B cell (primary cell): ENCODE data around the gene PLEKHJ1. TPM values are rescaled to one million over a fixed set of nuclear protein-coding genes. Genes with fewer than 3 reads are reported as not detected.

Source experiments
- ATAC-seq: fragments of 200-7000 bp; cut with Tn5 transposase; one replicate; pipeline ENCODE4 v1.10.0; 2021; ENCODE audit warnings: low read depth, mild to moderate bottlenecking, moderate number of reproducible peaks, moderate library complexity
- CTCF ChIA-PET: fragments of 350-600 bp; sonication (Branson Sonifier 250); formaldehyde crosslinking; loops from one replicate; lab custom pipeline; 2021; ENCODE audit warnings: antibody characterized with exemption, inconsistent platforms; lab: Charles Lee
- POLR2A ChIA-PET: fragments of 350-600 bp; sonication (Branson Sonifier 250); formaldehyde crosslinking; loops from one replicate; lab custom pipeline; 2021; ENCODE audit warnings: antibody characterized with exemption; lab: Charles Lee
- DNase-seq: peaks from one replicate; pipeline ENCODE4 v3.0.0; 2013
- H2AFZ ChIP-seq: 2 replicates; pipeline ENCODE4 v1.6.1; 2012; ENCODE audit warnings: mild to moderate bottlenecking, low read depth, low read length; ENCODE audit not compliant: insufficient read depth, poor library complexity, severe bottlenecking
- H3K27ac ChIP-seq, 2 donors: 1 replicate in 1 of 2; 2 replicates in 1 of 2; pipeline ENCODE4 v1.5.1; 2012 to 2013; ENCODE audit warnings: low read length in 2 of 2, mild to moderate bottlenecking in 2 of 2, moderate library complexity in 1 of 2
- H3K27me3 ChIP-seq, 4 experiments: fragments of 200-600 bp in 1 of 4; sonication (generic) in 1 of 4; replicated peaks in 1 of 4; 1 replicate in 2 of 4; 2 replicates in 2 of 4; pipeline versions ENCODE4 v1.6.1 to v1.7.0; 2013 to 2016; ENCODE audit warnings: low read length in 3 of 4, mild to moderate bottlenecking in 2 of 4, mixed read lengths in 1 of 4, moderate library complexity in 1 of 4; ENCODE audit not compliant: insufficient read depth in 4 of 4, control insufficient read depth in 3 of 4; ENCODE audit errors: control extremely low read depth in 1 of 4
- H3K36me3 ChIP-seq, 2 experiments: replicated peaks in 1 of 2; 1 replicate in 1 of 2; 2 replicates in 1 of 2; pipeline versions ENCODE4 v1.6.1 to v1.7.1; 2013; ENCODE audit warnings: low read length in 1 of 2; ENCODE audit not compliant: insufficient read depth in 2 of 2, control insufficient read depth in 1 of 2; ENCODE audit errors: control extremely low read depth in 1 of 2, extremely low read depth in 1 of 2
- H3K4me1 ChIP-seq, 2 donors: fragments of 200-600 bp in 1 of 2; sonication (generic) in 1 of 2; 1 replicate in 1 of 2; 2 replicates in 1 of 2; pipeline versions ENCODE4 v1.5.1 to v1.6.1; 2013 to 2017; ENCODE audit warnings: low read length in 2 of 2; ENCODE audit not compliant: control insufficient read depth in 2 of 2, insufficient read depth in 2 of 2
- H3K4me2 ChIP-seq: replicated peaks from 2 replicates; pipeline ENCODE3; 2012; ENCODE audit warnings: mild to moderate bottlenecking, low read depth, low read length; ENCODE audit not compliant: poor library complexity, severe bottlenecking
- H3K4me3 ChIP-seq, 5 experiments: fragments of 200-600 bp in 1 of 5; sonication (generic) in 1 of 5; 1 replicate in 3 of 5; 2 replicates in 2 of 5; pipeline versions ENCODE4 v1.5.1 to v1.7.0; 2011 to 2016; ENCODE audit warnings: low read length in 4 of 5, mild to moderate bottlenecking in 4 of 5, low read depth in 2 of 5, control low read depth in 1 of 5, moderate library complexity in 1 of 5; ENCODE audit not compliant: insufficient read depth in 1 of 5; ENCODE audit errors: control extremely low read depth in 1 of 5, extremely low read depth in 1 of 5
- H3K79me2 ChIP-seq: fragments of 200-600 bp; sonication (generic); one replicate; pipeline ENCODE4 v1.6.0; 2016; ENCODE audit warnings: low read length; ENCODE audit not compliant: control insufficient read depth, insufficient read depth
- H3K9ac ChIP-seq: fragments of 200-600 bp; sonication (generic); 2 replicates; pipeline ENCODE4 v1.6.1; 2017; ENCODE audit warnings: mild to moderate bottlenecking, low read length, moderate library complexity
- H3K9me3 ChIP-seq, 3 donors: one replicate each; pipeline versions ENCODE4 v1.6.1 to v1.7.1; 2013; ENCODE audit warnings: low read length in 2 of 3; ENCODE audit not compliant: control insufficient read depth in 2 of 3, insufficient read depth in 1 of 3; ENCODE audit errors: control extremely low read depth in 1 of 3
- H4K20me1 ChIP-seq: 2 replicates; pipeline ENCODE4 v1.6.0; 2012; ENCODE audit warnings: mild to moderate bottlenecking, low read length; ENCODE audit not compliant: insufficient read depth, control insufficient read depth, poor library complexity, severe bottlenecking
- H3K27ac Mint-ChIP-seq: one replicate; pipeline ENCODE4 v1.8.0; 2021; ENCODE audit warnings: mixed read lengths
- H3K27me3 Mint-ChIP-seq: one replicate; pipeline ENCODE4 v1.8.0; 2021; ENCODE audit warnings: mixed read lengths
- H3K4me1 Mint-ChIP-seq: one replicate; pipeline ENCODE4 v1.8.0; 2021; ENCODE audit warnings: mixed read lengths
- H3K4me3 Mint-ChIP-seq: one replicate; pipeline ENCODE4 v1.8.0; 2021; ENCODE audit warnings: mixed read lengths
- H3K9me3 Mint-ChIP-seq: one replicate; pipeline ENCODE4 v1.8.0; 2022; ENCODE audit warnings: mixed read lengths; ENCODE audit not compliant: insufficient read depth
- EZH2 ChIP-seq: IDR thresholded peaks from 2 replicates; pipeline ENCODE4 v1.6.1; 2012; ENCODE audit warnings: borderline replicate concordance, low read depth, mild to moderate bottlenecking, moderate library complexity, low read length; ENCODE audit not compliant: insufficient read depth, poor library complexity, severe bottlenecking
- WGBS: methylation state at CpG from one replicate; pipeline ENCODE4 v1.1.5; 2013; ENCODE audit warnings: missing lambda C conversion rate; ENCODE audit not compliant: insufficient coverage; 5-methylcytosine and 5-hydroxymethylcytosine counted together
- intact Hi-C: fragments of 100-400 bp; cut with micrococcal nuclease; formaldehyde crosslinking; loops from one replicate; pipeline ENCODE4 v1.10.0; 2022
- polyA plus RNA-seq: library from polyadenylated mRNA; depleted of rRNA; stranded (reverse); fragments of >200 nt; gene quantifications from 2 replicates; pipeline ENCODE4 v1.2.3, GENCODE V29; 2012
- total RNA-seq, 2 donors: library from RNA; stranded (reverse); fragments of 120-200 nt in 1 of 2; gene quantifications; 1 replicate in 1 of 2; 2 replicates in 1 of 2; pipeline versions ENCODE4 v1.2.3 to v1.2.4, GENCODE V29; 2013 to 2022
- TF ChIP-seq, protein P1 (sequence below): fragments of 200-600 bp; IDR thresholded peaks from one replicate; pipeline ENCODE4 v1.8.0; 2022; ENCODE audit warnings: antibody characterized with exemption, mild to moderate bottlenecking

Gene PLEKHJ1
- total and polyA plus RNA-seq, 2 donors (not counting 1 experiment from before 2014, with no cell fraction given): 86.7 to 117 TPM

DNA sequence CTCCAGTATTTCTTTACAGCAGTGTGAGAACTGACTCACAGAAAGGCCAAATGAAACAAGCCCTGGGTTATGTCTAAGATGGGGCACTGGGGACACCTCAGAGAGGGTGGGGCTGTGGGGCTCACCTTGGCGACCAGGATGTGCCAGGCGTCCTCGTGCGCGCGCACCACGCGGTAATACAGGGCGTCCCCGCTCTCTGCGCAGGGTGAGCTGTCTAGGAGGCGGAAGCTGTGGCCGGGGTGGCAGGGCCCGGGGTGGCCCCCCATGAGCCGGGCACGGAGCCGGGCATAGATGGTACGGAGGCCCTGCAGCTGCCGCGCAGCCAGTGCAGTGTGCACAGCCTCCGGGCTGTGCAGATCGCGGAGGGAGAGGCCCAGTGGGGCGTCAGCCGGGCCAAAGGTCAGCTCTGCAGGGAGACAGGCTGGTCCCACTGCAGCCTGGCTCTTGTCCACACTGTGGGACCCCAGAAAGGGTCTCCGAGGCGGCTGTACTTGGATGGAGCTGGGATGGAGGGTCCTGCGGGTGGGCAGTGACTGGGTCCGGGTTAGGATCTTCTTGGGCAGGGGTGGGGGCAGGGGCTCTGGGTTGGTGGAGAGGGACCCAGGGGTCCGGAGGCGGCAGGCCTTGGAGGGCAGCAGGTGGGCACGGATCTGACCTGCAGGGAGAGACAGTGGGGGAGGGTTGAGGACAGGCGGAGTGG, 42.5 kb upstream of the PLEKHJ1 start:
- ChIA-PET POLR2A (interaction anchor here (0.5 to 8.9 kb wide), 6 partner anchors 10 to 357 kb away, joined by 3 to 65 read pairs (median 6); no protein-coding TSS in a partner anchor), CTCF (interaction anchor here (0.6 to 5.0 kb wide), 4 partner anchors 10 to 247 kb away, joined by 3 to 30 read pairs (median 6); no protein-coding TSS in a partner anchor)
- Histone ChIP-seq H3K36me3 (peaks cover 0 to 11% of the 10 kb centered on the region in 2 experiments), H3K27ac (no peak overlapping the region), H3K4me1 (peaks cover 31 to 53% of the 10 kb centered on the region in 2 donors), H3K9ac (no peak overlapping the region), H2AFZ (no peak overlapping the region), H3K27me3 (no peaks in the 10 kb centered on the region), H3K9me3 (no peaks in the 10 kb centered on the region), H3K4me3 (no peak overlapping the region), H3K79me2 (peaks cover 60% of the 10 kb centered on the region), H3K4me2 (no peak overlapping the region), H4K20me1 (peaks cover 32% of the 10 kb centered on the region)
- no peak for DNase-seq
- Mint-ChIP-seq H3K27me3 (no peaks in the 10 kb centered on the region), H3K27ac (no peak overlapping the region), H3K4me3 (no peak overlapping the region), H3K4me1 (peaks cover 43% of the 10 kb centered on the region), H3K9me3 (no peaks in the 10 kb centered on the region)
- no peak for ATAC-seq
- intact Hi-C loops: loop anchor here (5.0 to 10.0 kb wide), 2 partner anchors 39 to 196 kb away; partner anchors contain the start of gene GADD45B
- WGBS: 92% methylated on average over 31 of the region's 33 CpGs
- TF ChIP-seq, protein P1, sequence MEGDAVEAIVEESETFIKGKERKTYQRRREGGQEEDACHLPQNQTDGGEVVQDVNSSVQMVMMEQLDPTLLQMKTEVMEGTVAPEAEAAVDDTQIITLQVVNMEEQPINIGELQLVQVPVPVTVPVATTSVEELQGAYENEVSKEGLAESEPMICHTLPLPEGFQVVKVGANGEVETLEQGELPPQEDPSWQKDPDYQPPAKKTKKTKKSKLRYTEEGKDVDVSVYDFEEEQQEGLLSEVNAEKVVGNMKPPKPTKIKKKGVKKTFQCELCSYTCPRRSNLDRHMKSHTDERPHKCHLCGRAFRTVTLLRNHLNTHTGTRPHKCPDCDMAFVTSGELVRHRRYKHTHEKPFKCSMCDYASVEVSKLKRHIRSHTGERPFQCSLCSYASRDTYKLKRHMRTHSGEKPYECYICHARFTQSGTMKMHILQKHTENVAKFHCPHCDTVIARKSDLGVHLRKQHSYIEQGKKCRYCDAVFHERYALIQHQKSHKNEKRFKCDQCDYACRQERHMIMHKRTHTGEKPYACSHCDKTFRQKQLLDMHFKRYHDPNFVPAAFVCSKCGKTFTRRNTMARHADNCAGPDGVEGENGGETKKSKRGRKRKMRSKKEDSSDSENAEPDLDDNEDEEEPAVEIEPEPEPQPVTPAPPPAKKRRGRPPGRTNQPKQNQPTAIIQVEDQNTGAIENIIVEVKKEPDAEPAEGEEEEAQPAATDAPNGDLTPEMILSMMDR: no peak
- TF ChIP-seq EZH2: no peak

DNA sequence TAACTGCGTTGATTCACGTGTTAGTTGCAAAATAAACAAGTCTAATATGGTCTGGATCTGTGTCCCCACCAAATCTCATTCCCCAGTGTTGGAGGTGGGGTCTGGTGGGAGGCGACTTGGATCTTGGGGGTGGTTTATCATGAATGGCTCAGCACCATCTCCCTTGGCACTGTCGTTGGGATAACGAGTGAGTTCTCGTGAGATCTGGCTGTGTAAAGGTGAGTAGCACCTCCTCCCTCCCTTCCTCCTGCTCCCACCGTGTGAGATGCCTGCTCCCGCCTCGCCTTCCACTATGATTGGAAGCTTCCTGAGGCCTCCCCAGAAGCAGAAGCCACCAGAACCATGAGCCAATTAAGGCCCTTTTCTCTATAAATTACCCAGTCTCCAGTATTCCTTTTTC, 41.0 kb upstream of the PLEKHJ1 start:
- intact Hi-C loops: loop anchor here (5.0 to 10.0 kb wide), 2 partner anchors 40 to 198 kb away; partner anchors contain the start of gene GADD45B
- H3K27me3 ChIP-seq: no peaks in the 10 kb centered on the region
- H3K9me3 Mint-ChIP-seq: no peaks in the 10 kb centered on the region
- 100% methylated on average over 1 of the region's 9 CpGs for WGBS
- no peak overlapping the region for H3K4me2 ChIP-seq
- no peaks in the 10 kb centered on the region for H3K27me3 Mint-ChIP-seq
- ATAC-seq (no peak), DNase-seq (no peak)
- no peak overlapping the region for H3K27ac ChIP-seq
- ChIA-PET POLR2A (interaction anchor here (0.6 to 8.9 kb wide), 5 partner anchors 11 to 28 kb away, joined by 3 to 65 read pairs (median 5); no protein-coding TSS in a partner anchor), CTCF (interaction anchor here (0.6 to 5.0 kb wide), 6 partner anchors 9 to 115 kb away, joined by 3 to 30 read pairs (median 3); no protein-coding TSS in a partner anchor)
- H3K36me3 ChIP-seq: peaks cover 0 to 25% of the 10 kb centered on the region in 2 experiments
- no peak overlapping the region for H3K4me3 ChIP-seq
- H3K4me1 Mint-ChIP-seq: peaks cover 45% of the 10 kb centered on the region
- H4K20me1 ChIP-seq: peaks cover 47% of the 10 kb centered on the region
- H2AFZ ChIP-seq: no peak overlapping the region
- peaks cover 39 to 59% of the 10 kb centered on the region in 2 donors for H3K4me1 ChIP-seq
- no peak overlapping the region for H3K9ac ChIP-seq
- H3K9me3 ChIP-seq: no peaks in the 10 kb centered on the region
- H3K79me2 ChIP-seq: peaks cover 73% of the 10 kb centered on the region
- no peak overlapping the region for H3K4me3 Mint-ChIP-seq
- no peak for TF ChIP-seq EZH2
- TF ChIP-seq, protein P1: no peak
- H3K27ac Mint-ChIP-seq: peak overlapping the region; percentile 69
